ENCODE data around the gene YKT6.
A peak's percentile ranks its signal among the peaks of the same experiment; 100 is the strongest.
"Not testable (repeated sequence)": the region's sequence is repeated elsewhere in the genome, so short reads cannot be mapped to it uniquely, and the experiment has no call there.

YKT6 gene

GRCh38 chr7:44194562-44195145 lies 6.1 kb upstream of the YKT6 start:
- DNase-seq: no peak

- DNase-seq: no peak
Measured at GRCh38 chr7:44195889-44196288, 4.9 kb upstream of the YKT6 start.

GRCh38 chr7:44196450-44196872 lies 4.3 kb upstream of the YKT6 start:
- DNase-seq: peak; percentile 21

- no peak for DNase-seq
Measured at GRCh38 chr7:44197474-44197873, 3.3 kb upstream of the YKT6 start.

GRCh38 chr7:44200163-44200562 lies 615 bp upstream of the YKT6 start:
- not testable (repeated sequence) for DNase-seq

GRCh38 chr7:44201813-44202212 lies 1.0 kb downstream of the YKT6 start:
- DNase-seq: no peak

GRCh38 chr7:44206008-44206407 lies 5.2 kb downstream of the YKT6 start:
- no peak for DNase-seq

GRCh38 chr7:44208085-44208484 lies 7.3 kb downstream of the YKT6 start:
- DNase-seq: no peak

- no peak for DNase-seq
Measured at GRCh38 chr7:44210107-44210506, 9.3 kb downstream of the YKT6 start.

- no peak for DNase-seq
Measured at GRCh38 chr7:44211126-44211675, 10.4 kb downstream of the YKT6 start.

- no peak for DNase-seq
Measured at GRCh38 chr7:44212018-44212417, 11.2 kb downstream of the YKT6 start.

GRCh38 chr7:44212581-44213184 lies 11.9 kb downstream of the YKT6 start:
- DNase-seq: no peak

GRCh38 chr7:44213206-44213876 lies 12.6 kb downstream of the YKT6 start:
- no peak for DNase-seq

- DNase-seq: no peak
Measured at GRCh38 chr7:44213877-44214388, 13.2 kb downstream of the YKT6 start.

GRCh38 chr7:44215531-44215930 lies 14.8 kb downstream of the YKT6 start:
- peak; percentile 26 for DNase-seq

- peak; percentile 70 for DNase-seq
Measured at GRCh38 chr7:44216019-44216418, 15.2 kb downstream of the YKT6 start.

GRCh38 chr7:44216521-44217222 lies 15.9 kb downstream of the YKT6 start:
- no peak for DNase-seq

GRCh38 chr7:44217223-44217714 lies 16.5 kb downstream of the YKT6 start:
- no peak for DNase-seq

GRCh38 chr7:44217852-44218402 lies 17.1 kb downstream of the YKT6 start:
- no peak for DNase-seq

- no peak for DNase-seq
Measured at GRCh38 chr7:44218418-44219201, 17.8 kb downstream of the YKT6 start.

GRCh38 chr7:44219371-44220045 lies 18.7 kb downstream of the YKT6 start:
- DNase-seq: no peak

GRCh38 chr7:44220046-44220357 lies 19.2 kb downstream of the YKT6 start:
- DNase-seq: no peak

Data from NCI-H1105 (cell line).